HG03442 (cell line): ENCODE data around the gene MRPL19.
A peak's percentile ranks its signal among the peaks of the same experiment; 100 is the strongest.

Experiments
- ATAC-seq: cut with Tn5 transposase; IDR thresholded peaks from one replicate; pipeline ENCODE4 v1.9.1; 2021; ENCODE audit warnings: mild to moderate bottlenecking, moderate library complexity; ENCODE audit not compliant: unreplicated experiment

Gene MRPL19

GRCh38 chr2:75646583-75647425, at the start of gene MRPL19:
Gene MRPL19, plus strand, starts transcription at chr2:75646783. Its CDS starts 25 bp downstream, at chr2:75646808.
- peak; percentile 95 for ATAC-seq

GRCh38 chr2:75596784-75597183, 49.8 kb upstream of the MRPL19 start:
- ATAC-seq = no peak

GRCh38 chr2:75597949-75598348, 48.6 kb upstream of the MRPL19 start:
- ATAC-seq = no peak

GRCh38 chr2:75598589-75599155, 47.9 kb upstream of the MRPL19 start:
- ATAC-seq = no peak

DNA sequence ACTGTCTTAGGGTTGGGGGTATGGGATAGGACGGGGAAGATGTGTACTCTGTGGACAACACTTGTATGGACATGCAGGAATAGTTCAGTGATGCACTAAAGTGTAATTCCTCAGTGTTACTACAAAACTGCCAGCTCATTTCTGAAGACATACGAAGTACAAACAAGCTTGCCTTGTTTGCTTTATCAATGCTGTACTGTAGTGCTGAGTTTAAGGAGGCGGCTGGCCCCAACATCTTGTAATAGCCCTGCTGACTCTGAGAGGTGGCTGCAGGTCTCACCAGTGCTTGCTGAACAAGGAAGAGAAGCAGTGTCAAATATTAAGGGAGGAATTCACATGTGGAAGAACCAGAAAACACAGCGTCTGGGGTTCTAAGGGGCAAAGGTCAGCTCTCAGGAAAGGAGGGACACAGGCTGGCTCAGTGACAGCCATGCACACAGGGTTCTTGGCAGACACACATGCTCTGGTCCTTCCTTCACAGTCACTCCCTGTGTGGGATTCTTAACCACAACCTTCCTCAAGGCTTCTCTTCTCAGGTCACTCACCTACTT, 46.0 kb upstream of the MRPL19 start:
- ATAC-seq = no peak

- no peak for ATAC-seq
Measured at GRCh38 chr2:75602724-75603342, 43.8 kb upstream of the MRPL19 start.

DNA sequence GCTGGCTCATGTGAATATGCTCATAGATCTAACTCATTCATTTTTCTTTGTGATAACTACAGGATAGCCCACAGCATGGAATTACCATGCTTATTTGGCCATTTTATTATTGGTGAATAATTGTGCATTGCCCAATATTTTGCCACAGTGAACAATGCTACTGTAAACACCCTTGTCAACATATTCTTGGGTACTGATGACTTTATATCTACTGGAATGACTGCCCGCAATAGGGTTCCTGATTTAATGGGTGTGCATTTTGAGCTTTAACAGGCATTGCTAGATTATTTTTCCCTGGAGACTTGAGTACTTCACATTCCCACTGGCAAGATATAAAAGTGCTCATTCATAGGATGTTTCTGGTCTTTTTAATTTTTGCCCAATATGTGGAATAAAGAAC, 43.1 kb upstream of the MRPL19 start:
- ATAC-seq = no peak

- no peak for ATAC-seq
Measured at GRCh38 chr2:75604484-75604883, 42.1 kb upstream of the MRPL19 start.

DNA sequence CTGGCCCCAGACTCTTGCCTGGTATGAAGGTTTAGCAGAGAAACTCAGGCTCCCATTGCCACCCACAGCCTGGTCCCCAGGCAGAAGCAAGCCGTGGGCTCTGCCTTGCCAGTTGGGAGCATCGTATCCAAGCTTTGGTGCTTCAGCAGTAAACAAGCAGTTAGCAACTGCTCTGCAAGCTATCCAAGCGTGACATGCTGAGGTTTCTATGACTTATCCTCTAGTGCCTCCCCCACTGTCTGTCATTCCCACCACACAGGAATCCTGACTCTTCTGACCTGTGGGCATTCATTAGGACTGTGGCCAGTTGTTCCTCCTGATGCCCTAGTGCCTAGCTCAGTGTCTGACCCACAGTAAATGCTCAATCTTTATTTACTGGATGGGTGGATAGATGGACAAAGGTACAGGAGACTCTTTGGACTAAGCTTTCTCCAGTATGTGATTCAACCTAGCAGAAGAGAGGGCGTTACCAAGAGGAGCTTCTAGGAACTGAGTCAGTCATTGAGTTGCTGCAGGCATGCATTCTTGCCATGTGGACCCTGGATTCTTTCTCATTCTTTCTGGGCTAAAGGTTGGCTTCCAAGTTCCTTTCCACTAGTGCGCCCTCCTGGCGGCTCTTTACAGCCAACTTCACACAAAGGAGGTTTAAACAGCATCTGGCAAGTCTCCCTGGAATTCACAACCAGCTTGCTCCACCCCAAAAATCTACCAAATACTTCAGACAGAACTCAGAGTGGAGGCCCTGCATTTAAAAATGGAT, 40.6 kb upstream of the MRPL19 start:
- no peak for ATAC-seq

- ATAC-seq = no peak
Measured at GRCh38 chr2:75606761-75607399, 39.7 kb upstream of the MRPL19 start.

DNA sequence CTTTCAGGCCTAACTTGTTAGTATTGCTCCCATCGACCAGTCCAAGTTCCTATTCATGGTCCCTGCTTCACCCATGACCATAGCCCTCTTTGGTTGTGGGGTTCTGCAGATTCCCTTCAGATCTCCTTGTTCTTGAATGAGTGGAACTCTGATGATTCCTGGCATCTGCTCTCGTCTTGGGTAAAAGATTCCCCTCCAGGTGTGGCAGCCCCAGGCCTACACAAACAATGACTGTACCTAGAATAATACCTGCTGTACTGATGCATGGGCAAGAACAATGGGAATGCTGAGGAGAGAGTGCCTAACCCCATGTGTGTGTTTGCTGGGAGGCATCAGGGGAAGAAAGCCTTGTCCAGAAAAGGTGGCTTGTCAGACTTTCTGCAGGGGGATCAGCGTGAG, 39.2 kb upstream of the MRPL19 start:
- ATAC-seq = no peak

GRCh38 chr2:75607988-75608683, 38.4 kb upstream of the MRPL19 start:
- no peak for ATAC-seq

- peak; percentile 70 for ATAC-seq
Measured at GRCh38 chr2:75608684-75609333, 37.8 kb upstream of the MRPL19 start.

DNA sequence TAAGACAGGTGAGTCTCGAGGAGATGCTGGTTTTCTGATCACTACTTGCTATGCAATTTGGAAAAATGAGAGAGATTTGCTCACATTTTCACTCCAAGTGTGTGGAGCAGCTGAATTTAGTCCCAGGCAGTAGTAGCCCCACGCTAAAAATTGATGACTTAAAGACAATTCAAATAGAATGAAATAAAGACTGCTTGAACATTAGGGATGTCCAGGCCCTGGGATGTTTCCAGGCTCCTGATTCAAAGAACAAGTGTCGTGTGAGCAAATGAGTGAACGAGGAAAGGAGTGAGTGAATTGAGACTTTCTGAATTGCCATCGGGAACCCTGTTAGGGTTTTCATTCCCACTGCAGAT, 37.3 kb upstream of the MRPL19 start:
- ATAC-seq = no peak

- ATAC-seq = no peak
Measured at GRCh38 chr2:75609937-75610508, 36.6 kb upstream of the MRPL19 start.

- no peak for ATAC-seq
Measured at GRCh38 chr2:75610671-75611070, 35.9 kb upstream of the MRPL19 start.

DNA sequence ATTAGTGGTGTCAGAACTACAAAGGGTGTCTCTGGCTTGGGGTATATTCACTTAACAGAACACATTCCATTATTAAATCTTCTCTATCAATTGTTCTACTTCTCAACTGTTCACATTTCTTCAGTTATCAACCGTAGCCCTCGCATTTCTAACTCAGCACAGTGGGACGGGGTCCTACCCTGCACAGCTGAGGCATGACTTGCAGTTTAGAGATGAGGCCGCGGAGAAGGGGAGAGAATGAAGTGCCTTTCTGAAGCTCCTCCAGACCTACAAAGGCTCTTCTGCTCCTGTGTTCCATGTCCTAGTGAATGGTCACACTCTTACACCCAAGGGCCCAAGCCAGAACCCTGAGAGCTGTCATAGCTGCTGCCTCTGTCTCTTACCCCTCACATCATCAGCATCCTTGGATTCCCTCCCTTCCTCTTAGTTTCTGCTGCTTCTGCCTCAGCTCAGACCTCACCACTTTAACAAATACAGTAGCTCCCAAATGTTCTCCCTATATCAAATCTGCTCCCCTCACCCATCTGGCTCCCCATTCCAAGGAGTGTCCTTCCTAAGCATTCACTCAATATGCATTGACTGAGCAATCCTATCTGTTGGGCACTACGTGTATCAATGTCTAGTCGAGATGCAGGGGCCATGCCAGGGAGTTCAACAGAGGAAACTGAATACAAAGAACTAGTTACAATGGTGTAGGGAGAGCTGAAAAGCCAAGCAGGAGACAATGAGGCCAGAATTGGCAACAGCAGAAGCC, 34.3 kb upstream of the MRPL19 start:
- ATAC-seq = no peak

- ATAC-seq = no peak
Measured at GRCh38 chr2:75612862-75613243, 33.7 kb upstream of the MRPL19 start.
